ENCODE data around the gene CORO7. TPM values are rescaled to one million over a fixed set of nuclear protein-coding genes. Genes with fewer than 3 reads are reported as not detected.

CORO7 gene
- total and polyA plus RNA-seq, 9 of the 15 experiments (the other 6 are each of a cell fraction or from before 2014, with no cell fraction given): 0.45 to 77.2 (median 18.7) TPM

- no peak for ATAC-seq
- POLR2A ChIA-PET: interaction anchor here (1.1 to 2.0 kb wide), 4 partner anchors 9 to 71 kb away, joined by 3 to 7 read pairs (median 4); no protein-coding TSS in a partner anchor
- intact Hi-C loops (cut with micrococcal nuclease): no loop called here
- no TSS peak for BruUV-seq (replicated peaks)
- no peak overlapping the region for H3K27ac ChIP-seq (ENCODE audit: extremely low read depth, low read depth, low read length)
- peaks cover 21% of the 10 kb centered on the region; the same call in 1 of the 3 replicates for H3K36me3 ChIP-seq (ENCODE audit: control insufficient read depth, insufficient read depth, low read length)
- CTCF ChIA-PET (ENCODE audit: low intra/inter-chr PET ratio): no interaction called here
- no peak overlapping the region for H2AFZ ChIP-seq (ENCODE audit: low read depth, low read length)
- H3K4me2 ChIP-seq (ENCODE audit: insufficient read depth, low read length): no peak overlapping the region
- H3K4me1 ChIP-seq (replicated peaks in 1 of 2; ENCODE audit: control insufficient read depth in 2 of 2, insufficient read depth in 2 of 2, low read length in 2 of 2): peaks cover 4 to 52% of the 10 kb centered on the region in 2 experiments; a peak in 4 of 5 replicates
- FAIRE-seq: no peak
- no peaks in the 10 kb centered on the region; the same call in 2 of the 3 replicates for H3K79me2 ChIP-seq (ENCODE audit: control insufficient read depth, insufficient read depth, low read length)
- in situ Hi-C loops (cut with MboI): loop anchor here (5.0 kb wide), 1 partner anchor 45 kb away; no protein-coding TSS in a partner anchor
- H4K20me1 ChIP-seq (replicated peaks; ENCODE audit: control insufficient read depth, insufficient read depth, low read length): 0 out of 2 replicates have a peak, but pooled peaks cover 8% of the 10 kb centered on the region
- WGBS (ENCODE audit: insufficient coverage, low coverage, missing lambda C conversion rate): 75% methylated on average over 18 of the region's 19 CpGs
- H3K4me3 ChIP-seq: no peak overlapping the region
- no peak for DNase-seq (ENCODE audit: extremely low read depth in 1 of 4, low spot score in 3 of 4)
- H3K9me1 ChIP-seq (ENCODE audit: control insufficient read depth, insufficient read depth, low read length): no peaks in the 10 kb centered on the region
- no peaks in the 10 kb centered on the region for H3K9me3 ChIP-seq (replicated peaks; ENCODE audit: control insufficient read depth, insufficient read depth, low read depth, low read length)
- H3K27me3 ChIP-seq (ENCODE audit: control insufficient read depth in 2 of 2, insufficient read depth in 2 of 2, low read length in 2 of 2): no peaks in the 10 kb centered on the region
- TF ChIP-seq MAFK (IDR thresholded peaks at IDR 0.05; ENCODE audit: low read length) (no peak), POLR2G (IDR thresholded peaks at IDR 0.05; ENCODE audit: low read depth, low read length) (peak; percentile 12; the same call in 1 of the 2 replicates), ZNF197 (CRISPR knock-in tag; IDR thresholded peaks at IDR 0.05; ENCODE audit: low read depth) (no peak), CEBPZ (IDR thresholded peaks at IDR 0.05; ENCODE audit: borderline replicate concordance, low read depth, low read length) (no peak)
- no peak overlapping the region; a peak in 1 of 4 replicates for H3K9ac ChIP-seq (ENCODE audit: insufficient read depth in 1 of 2, low read depth in 2 of 2, low read length in 2 of 2)
Observed at GRCh38 chr16:4332623-4333307, 83.6 kb downstream of the CORO7 start.

Data from K562 (cell line).